Bronchial epithelial cell (primary cell): ENCODE measurements around the gene ADGRG7. TPM values are rescaled to one million over a fixed set of nuclear protein-coding genes. Genes with fewer than 3 reads are reported as not detected.

Experiments used
- DNase-seq: peaks from one replicate; pipeline ENCODE4 v3.0.0-alpha.2; 2010; ENCODE audit warnings: low read depth
- FAIRE-seq: peaks from 2 replicates; lab custom pipeline; 2011; peaks lifted over from hg19 to GRCh38; lab: Jason Lieb, UNC
- H3K27me3 ChIP-seq: 2 replicates; pipeline ENCODE4 v1.5.1; 2011; ENCODE audit warnings: low read length; ENCODE audit not compliant: control insufficient read depth, insufficient read depth
- H3K36me3 ChIP-seq: 2 replicates; pipeline ENCODE4 v1.5.1; 2011; ENCODE audit warnings: low read length; ENCODE audit not compliant: control insufficient read depth, insufficient read depth
- H3K4me3 ChIP-seq: 2 replicates; pipeline ENCODE4 v1.5.1; 2011; ENCODE audit warnings: mild to moderate bottlenecking, low read depth, low read length, control low read depth
- total RNA-seq: library from RNA; depleted of rRNA; stranded (reverse); fragments of >200 nt; gene quantifications from 2 replicates; pipeline ENCODE4 v1.2.1, GENCODE V29; 2014
- TF ChIP-seq, protein P1 (sequence below): IDR thresholded peaks from 2 replicates; pipeline ENCODE4 v1.5.1; 2011; ENCODE audit warnings: mild to moderate bottlenecking, moderate library complexity, low read length, control low read depth, inconsistent platforms; ENCODE audit not compliant: insufficient read depth, severe bottlenecking

ADGRG7 gene
- total RNA-seq, 1 donor from 2014 or later: under 0.01 TPM

DNA sequence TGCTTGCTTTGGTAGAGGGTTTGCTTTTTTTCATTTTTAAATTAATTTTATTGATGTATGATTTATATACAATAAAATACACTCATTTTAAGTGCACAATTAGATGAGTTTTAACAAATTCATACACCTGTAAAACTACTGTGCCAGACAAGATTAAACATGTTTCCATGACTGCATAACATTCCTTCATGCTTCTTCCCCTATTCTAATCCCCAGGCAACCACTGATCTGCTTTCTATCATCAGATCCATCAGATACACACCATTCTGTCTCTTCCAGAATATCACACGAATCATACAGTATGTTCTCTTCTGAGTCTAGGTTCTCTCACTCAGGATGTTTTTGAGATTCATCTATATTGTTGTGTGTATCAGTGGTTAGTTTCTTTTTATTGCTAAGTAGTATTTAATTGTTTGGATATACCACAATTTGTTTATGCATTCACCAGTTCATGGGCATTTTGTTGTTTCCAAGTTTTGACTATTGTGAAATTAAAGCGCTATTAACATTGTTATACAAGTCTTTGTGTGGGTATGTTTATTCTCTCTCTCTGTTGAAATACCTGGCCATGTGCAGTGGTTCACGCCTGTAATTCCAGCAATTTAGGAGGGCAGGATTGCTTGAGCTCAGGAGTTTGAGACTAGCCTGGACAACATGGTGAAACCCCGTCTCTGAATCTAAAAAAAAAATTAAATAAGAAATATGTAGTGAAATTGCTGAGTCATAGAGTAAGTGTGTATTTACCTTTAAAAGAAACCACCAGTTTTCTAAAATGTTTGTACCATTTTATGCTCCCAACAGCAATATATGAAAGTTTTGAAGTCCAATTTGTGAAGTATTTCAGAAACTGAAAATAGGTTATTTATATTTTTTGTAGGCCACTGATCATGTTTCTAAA lies 92.9 kb downstream of the ADGRG7 start:
- TF ChIP-seq, protein P1, sequence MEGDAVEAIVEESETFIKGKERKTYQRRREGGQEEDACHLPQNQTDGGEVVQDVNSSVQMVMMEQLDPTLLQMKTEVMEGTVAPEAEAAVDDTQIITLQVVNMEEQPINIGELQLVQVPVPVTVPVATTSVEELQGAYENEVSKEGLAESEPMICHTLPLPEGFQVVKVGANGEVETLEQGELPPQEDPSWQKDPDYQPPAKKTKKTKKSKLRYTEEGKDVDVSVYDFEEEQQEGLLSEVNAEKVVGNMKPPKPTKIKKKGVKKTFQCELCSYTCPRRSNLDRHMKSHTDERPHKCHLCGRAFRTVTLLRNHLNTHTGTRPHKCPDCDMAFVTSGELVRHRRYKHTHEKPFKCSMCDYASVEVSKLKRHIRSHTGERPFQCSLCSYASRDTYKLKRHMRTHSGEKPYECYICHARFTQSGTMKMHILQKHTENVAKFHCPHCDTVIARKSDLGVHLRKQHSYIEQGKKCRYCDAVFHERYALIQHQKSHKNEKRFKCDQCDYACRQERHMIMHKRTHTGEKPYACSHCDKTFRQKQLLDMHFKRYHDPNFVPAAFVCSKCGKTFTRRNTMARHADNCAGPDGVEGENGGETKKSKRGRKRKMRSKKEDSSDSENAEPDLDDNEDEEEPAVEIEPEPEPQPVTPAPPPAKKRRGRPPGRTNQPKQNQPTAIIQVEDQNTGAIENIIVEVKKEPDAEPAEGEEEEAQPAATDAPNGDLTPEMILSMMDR: no peak
- H3K36me3 ChIP-seq: no peaks in the 10 kb centered on the region
- DNase-seq: peak; percentile 87
- no peak overlapping the region for H3K4me3 ChIP-seq
- H3K27me3 ChIP-seq: no peaks in the 10 kb centered on the region
- no peak for FAIRE-seq

DNA sequence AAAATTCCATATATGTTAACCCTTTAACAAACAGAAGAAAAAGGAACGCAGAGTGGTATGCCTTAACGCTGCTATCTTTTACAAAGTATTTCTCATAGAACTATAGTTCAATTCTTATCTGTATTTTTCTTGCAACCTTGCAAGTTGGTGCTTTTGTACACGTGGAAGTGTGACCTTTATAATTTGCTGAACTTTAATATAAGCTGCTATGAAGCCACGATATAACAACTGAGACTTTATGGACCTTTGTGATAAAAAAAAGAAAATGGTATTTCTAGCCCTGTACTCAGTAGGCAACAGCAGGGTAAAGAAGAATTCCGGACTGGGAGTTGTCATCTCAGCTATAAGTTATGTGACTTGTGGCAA lies 93.6 kb downstream of the ADGRG7 start:
- H3K36me3 ChIP-seq: no peaks in the 10 kb centered on the region
- no peak overlapping the region for H3K4me3 ChIP-seq
- no peaks in the 10 kb centered on the region for H3K27me3 ChIP-seq
- TF ChIP-seq, protein P1: no peak
- DNase-seq: no peak
- FAIRE-seq: no peak

DNA sequence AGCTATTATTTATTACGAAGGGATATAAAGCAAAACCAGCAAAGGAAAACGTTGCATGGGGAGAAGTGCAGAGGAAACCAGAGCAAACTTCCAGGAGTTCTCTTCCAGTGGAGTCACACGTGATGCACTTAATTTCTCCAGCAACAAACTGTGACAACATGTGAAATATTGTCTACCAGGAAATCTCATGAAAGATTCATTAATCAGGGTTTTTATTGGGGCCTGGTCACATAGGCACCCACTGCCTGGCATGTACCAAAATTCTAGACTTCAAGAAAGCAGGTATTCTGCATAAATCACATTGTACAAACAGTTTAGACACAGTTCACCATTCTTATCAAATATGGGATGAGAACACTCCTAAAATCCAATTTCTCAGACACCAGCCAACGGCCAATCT lies 94.5 kb downstream of the ADGRG7 start:
- TF ChIP-seq, protein P1: no peak
- H3K27me3 ChIP-seq: no peaks in the 10 kb centered on the region
- DNase-seq (no peak), FAIRE-seq (no peak)
- no peaks in the 10 kb centered on the region for H3K36me3 ChIP-seq
- no peak overlapping the region for H3K4me3 ChIP-seq

DNA sequence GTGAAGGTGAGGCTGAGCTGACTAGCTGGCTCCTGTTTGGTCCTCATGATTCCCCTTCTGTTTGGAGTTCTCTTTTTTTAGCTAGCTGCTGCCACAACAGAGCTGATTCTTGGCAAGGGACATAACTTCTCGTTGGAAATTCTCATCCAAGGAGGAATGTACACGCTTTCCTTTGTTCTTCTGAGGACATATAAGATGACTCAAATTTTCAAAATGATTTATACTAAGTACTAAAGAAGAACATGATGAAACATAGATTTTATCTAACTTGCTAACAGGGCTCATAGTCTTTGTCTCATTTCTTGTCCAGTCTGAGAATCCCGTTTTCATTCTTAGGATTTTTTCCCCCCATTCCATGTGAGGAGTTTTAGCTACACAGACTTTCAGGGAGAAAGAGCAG lies 97.0 kb downstream of the ADGRG7 start:
- Histone ChIP-seq H3K27me3 (no peaks in the 10 kb centered on the region), H3K4me3 (no peak overlapping the region), H3K36me3 (peaks cover 3% of the 10 kb centered on the region)
- no peak for DNase-seq
- no peak for FAIRE-seq
- TF ChIP-seq, protein P1: no peak

- peak overlapping the region; percentile 41 for H3K4me3 ChIP-seq
- FAIRE-seq (no peak), DNase-seq (peak; percentile 74)
- TF ChIP-seq, protein P1: no peak
- no peaks in the 10 kb centered on the region for H3K27me3 ChIP-seq
- peaks cover 3% of the 10 kb centered on the region for H3K36me3 ChIP-seq
Measured at GRCh38 chr3:100708644-100708988, 99.2 kb downstream of the ADGRG7 start.
